Transverse colon (tissue), 4 donors: ENCODE measurements around the gene ARHGEF4. TPM values are rescaled to one million over a fixed set of nuclear protein-coding genes. Genes with fewer than 3 reads are reported as not detected.

ENCODE experiments used
- DNase-seq: peaks from one replicate; pipeline ENCODE4 v3.0.0-alpha.2; 2019
- H3K27ac ChIP-seq, 4 donors: fragments of 200-600 bp; sonication (generic); 2 replicates each; pipeline ENCODE4 v1.5.1; 2016 to 2018; ENCODE audit warnings: inconsistent platforms in 4 of 4
- H3K27me3 ChIP-seq: fragments of 200-600 bp; sonication (generic); 2 replicates; pipeline ENCODE4 v1.5.1; 2017; ENCODE audit warnings: inconsistent platforms
- H3K36me3 ChIP-seq, 4 donors: fragments of 200-600 bp; sonication (generic); 2 replicates each; pipeline ENCODE4 v1.5.1; 2017 to 2019; ENCODE audit warnings: inconsistent platforms in 4 of 4
- H3K4me1 ChIP-seq, 4 donors: fragments of 200-600 bp; sonication (generic); 2 replicates each; pipeline ENCODE4 v1.5.1; 2017 to 2020; ENCODE audit warnings: inconsistent platforms in 4 of 4
- H3K4me3 ChIP-seq, 4 donors: fragments of 200-600 bp; sonication (generic); 1 replicate in 1 of 4; 2 replicates in 3 of 4; pipeline versions ENCODE4 v1.5.1 to v1.6.1; 2017 to 2019; ENCODE audit warnings: inconsistent platforms in 4 of 4
- H3K9me3 ChIP-seq, 2 donors: fragments of 200-600 bp; sonication (generic); 2 replicates each; pipeline ENCODE4 v1.5.1; 2017 to 2019; ENCODE audit warnings: inconsistent platforms in 2 of 2
- EP300 ChIP-seq: sonication (generic); formaldehyde crosslinking; IDR thresholded peaks from one replicate; pipeline ENCODE4 v1.6.1; 2017; ENCODE audit warnings: antibody characterized with exemption, low read depth
- POLR2A ChIP-seq: fragments of 450-650 bp; IDR thresholded peaks from one replicate; pipeline ENCODE4 v1.6.1; 2016; ENCODE audit warnings: antibody characterized with exemption, mild to moderate bottlenecking, moderate library complexity
- POLR2AphosphoS5 ChIP-seq, 3 donors: sonication (generic); formaldehyde crosslinking; IDR thresholded peaks; one replicate each; pipeline ENCODE4 v1.6.1; 2016; ENCODE audit warnings: antibody characterized with exemption in 3 of 3
- WGBS, 2 donors: methylation state at CpG; one replicate each; pipeline ENCODE4 v1.1.5; 2018; ENCODE audit warnings: low coverage in 1 of 2; 5-methylcytosine and 5-hydroxymethylcytosine counted together
- in situ Hi-C, 4 donors: fragments of 200-750 bp; cut with MboI; loops; one replicate each; pipeline versions ENCODE4 v1.15.0 to v1.15.1; 2017; ENCODE audit warnings: low sequenced_read_pairs in 3 of 4, low pct_ligation_motif_present in 1 of 4, low pct_unique_long_range_greater_than_20kb in 1 of 4
- intact Hi-C: fragments of 100-400 bp; cut with DNase I; formaldehyde crosslinking; loops from one replicate; pipeline ENCODE4 v1.15.1; 2023; ENCODE audit warnings: low total_unique reads
- total RNA-seq, 4 donors: library from RNA; depleted of rRNA; stranded (reverse); fragments of >200 nt; gene quantifications; one replicate each; pipeline ENCODE4 v1.1.0, GENCODE V29; 2016
- TF ChIP-seq, protein P1 (sequence below), 5 experiments: fragments of 200-600 bp in 3 of 5; fragments of 450-650 bp in 2 of 5; sonication (generic) in 3 of 5; IDR thresholded peaks; 1 replicate in 2 of 5; 2 replicates in 3 of 5; pipeline ENCODE4 v1.5.1; 2016 to 2017; ENCODE audit warnings: antibody characterized with exemption in 5 of 5, inconsistent platforms in 3 of 5, mild to moderate bottlenecking in 2 of 5, moderate library complexity in 1 of 5

ARHGEF4 gene
- total RNA-seq, 4 donors from 2014 or later: 1.2 to 16.8 (median 1.7) TPM

DNA sequence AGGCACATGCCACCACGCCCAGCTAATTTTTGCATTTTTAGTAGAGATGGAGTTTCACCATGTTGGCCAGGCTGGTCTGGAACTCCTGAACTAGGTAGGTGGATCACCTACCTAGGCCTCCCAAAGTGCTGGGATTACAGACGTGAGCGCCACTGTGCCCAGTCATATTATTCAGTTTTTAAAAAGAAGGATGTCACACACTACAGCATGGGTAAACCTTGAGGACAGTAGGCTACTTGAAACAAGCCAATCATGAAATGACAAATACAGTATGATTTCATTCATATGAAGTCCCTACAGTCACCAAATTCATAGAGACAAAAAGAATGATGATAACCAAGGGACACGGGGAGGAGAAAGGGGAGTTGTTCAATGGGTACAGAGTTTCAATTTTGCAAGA is 31.1 kb upstream of the ARHGEF4 start:
- TF ChIP-seq, protein P1, sequence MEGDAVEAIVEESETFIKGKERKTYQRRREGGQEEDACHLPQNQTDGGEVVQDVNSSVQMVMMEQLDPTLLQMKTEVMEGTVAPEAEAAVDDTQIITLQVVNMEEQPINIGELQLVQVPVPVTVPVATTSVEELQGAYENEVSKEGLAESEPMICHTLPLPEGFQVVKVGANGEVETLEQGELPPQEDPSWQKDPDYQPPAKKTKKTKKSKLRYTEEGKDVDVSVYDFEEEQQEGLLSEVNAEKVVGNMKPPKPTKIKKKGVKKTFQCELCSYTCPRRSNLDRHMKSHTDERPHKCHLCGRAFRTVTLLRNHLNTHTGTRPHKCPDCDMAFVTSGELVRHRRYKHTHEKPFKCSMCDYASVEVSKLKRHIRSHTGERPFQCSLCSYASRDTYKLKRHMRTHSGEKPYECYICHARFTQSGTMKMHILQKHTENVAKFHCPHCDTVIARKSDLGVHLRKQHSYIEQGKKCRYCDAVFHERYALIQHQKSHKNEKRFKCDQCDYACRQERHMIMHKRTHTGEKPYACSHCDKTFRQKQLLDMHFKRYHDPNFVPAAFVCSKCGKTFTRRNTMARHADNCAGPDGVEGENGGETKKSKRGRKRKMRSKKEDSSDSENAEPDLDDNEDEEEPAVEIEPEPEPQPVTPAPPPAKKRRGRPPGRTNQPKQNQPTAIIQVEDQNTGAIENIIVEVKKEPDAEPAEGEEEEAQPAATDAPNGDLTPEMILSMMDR (IDR thresholded peaks at IDR 0.05): no peak
- TF ChIP-seq EP300 (no peak), POLR2AphosphoS5 (IDR thresholded peaks at IDR 0.05) (no peak), POLR2A (no peak)
- no peak for DNase-seq
- Histone ChIP-seq H3K36me3 (no peaks in the 10 kb centered on the region), H3K4me3 (no peak overlapping the region), H3K27me3 (no peaks in the 10 kb centered on the region), H3K4me1 (peaks cover 0 to 8% (median 4%) of the 10 kb centered on the region in 4 donors), H3K9me3 (no peaks in the 10 kb centered on the region), H3K27ac (no peak overlapping the region)
- intact Hi-C loops: no loop called here
- WGBS, 2 donors: 0 to 76% methylated on average over 1 to 4 of the region's 4 CpGs
- in situ Hi-C loops: loop anchor here in 3 of 4 donors (10.0 kb wide), 1 partner anchor 69 kb away; no protein-coding TSS in a partner anchor

DNA sequence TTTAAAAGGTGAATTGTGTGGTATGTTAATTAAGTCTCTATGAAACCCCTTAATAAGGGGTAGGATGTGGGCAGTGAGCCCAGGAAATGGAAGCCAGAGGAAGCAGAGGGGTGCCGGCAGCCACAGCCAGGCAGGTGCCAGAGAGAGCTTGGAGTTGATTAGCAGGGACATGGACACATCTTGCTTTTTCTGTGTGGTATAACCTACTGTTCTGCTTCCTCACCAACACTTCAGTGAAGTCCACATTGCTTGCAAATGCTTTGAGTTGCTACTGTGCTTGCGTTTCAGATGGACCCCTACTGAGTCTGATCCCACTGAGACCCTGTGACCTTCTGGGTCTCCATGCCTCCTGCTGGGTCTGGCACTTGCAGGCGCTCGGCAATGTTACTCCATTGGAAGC is 30.3 kb upstream of the ARHGEF4 start:
- DNase-seq: no peak
- no peak overlapping the region for H3K27ac ChIP-seq
- H3K4me1 ChIP-seq: peaks cover 0 to 8% (median 4%) of the 10 kb centered on the region in 4 donors
- 79 to 84% methylated on average over 3 to 4 of the region's 4 CpGs for WGBS, 2 donors
- TF ChIP-seq POLR2A: no peak
- TF ChIP-seq, protein P1 (IDR thresholded peaks at IDR 0.05): no peak
- TF ChIP-seq EP300: no peak
- no peak for TF ChIP-seq POLR2AphosphoS5 (IDR thresholded peaks at IDR 0.05)
- in situ Hi-C loops (loop anchor here in 3 of 4 donors (10.0 kb wide), 1 partner anchor 68 kb away; no protein-coding TSS in a partner anchor), intact Hi-C loops (no loop called here)
- H3K4me3 ChIP-seq: no peak overlapping the region
- H3K36me3 ChIP-seq: no peaks in the 10 kb centered on the region
- H3K9me3 ChIP-seq: no peaks in the 10 kb centered on the region
- no peaks in the 10 kb centered on the region for H3K27me3 ChIP-seq

DNA sequence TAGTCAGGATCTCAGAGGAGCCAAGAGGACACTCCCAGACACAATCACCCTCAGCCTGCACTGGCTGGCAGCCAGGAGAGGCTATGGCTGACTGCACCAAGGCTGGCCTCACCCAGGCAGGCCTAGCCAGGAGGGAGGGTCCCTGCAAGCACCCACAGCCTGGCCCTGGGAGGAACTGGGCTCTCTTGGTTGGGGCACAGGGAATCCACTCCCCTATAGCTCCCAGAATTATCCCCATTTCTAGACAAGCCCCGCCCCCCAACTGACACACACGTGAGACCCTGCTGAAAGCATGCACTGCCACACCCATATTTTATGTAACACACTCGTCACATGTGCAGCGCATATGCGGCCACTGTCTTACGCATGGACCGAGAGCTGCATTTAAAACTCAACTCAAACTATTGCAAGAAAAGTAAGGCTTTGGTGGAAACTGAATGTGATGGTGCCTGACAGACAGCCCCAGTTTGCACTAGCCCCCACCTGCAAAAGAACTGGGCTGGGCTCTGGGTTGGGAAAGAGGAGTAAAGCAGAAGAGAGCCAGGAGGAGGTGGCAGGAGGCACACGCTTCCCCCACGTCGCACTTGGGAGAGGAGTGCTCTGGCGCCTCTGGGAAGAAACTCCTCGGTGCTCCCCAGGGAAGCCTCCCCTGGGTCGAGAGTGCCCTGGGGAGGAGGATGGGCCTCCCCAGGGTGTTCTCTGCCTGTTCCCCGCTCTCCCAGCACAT is 28.9 kb upstream of the ARHGEF4 start:
- TF ChIP-seq, protein P1 (IDR thresholded peaks at IDR 0.05): no peak
- TF ChIP-seq POLR2AphosphoS5 (IDR thresholded peaks at IDR 0.05): peak in 1 of 3 donors; percentile 6
- H3K36me3 ChIP-seq: no peaks in the 10 kb centered on the region
- intact Hi-C loops (no loop called here), in situ Hi-C loops (loop anchor here in 3 of 4 donors (10.0 kb wide), 1 partner anchor 67 kb away; no protein-coding TSS in a partner anchor)
- H3K4me1 ChIP-seq: peaks cover 0 to 8% (median 4%) of the 10 kb centered on the region in 4 donors
- H3K27ac ChIP-seq: no peak overlapping the region
- H3K27me3 ChIP-seq: no peaks in the 10 kb centered on the region
- 51% methylated on average over 14 of the region's 14 CpGs; no CpG with 5 or more reads in 1 of the 2 donors for WGBS, 2 donors
- peak; percentile 83 for DNase-seq
- H3K4me3 ChIP-seq: no peak overlapping the region
- no peaks in the 10 kb centered on the region for H3K9me3 ChIP-seq

DNA sequence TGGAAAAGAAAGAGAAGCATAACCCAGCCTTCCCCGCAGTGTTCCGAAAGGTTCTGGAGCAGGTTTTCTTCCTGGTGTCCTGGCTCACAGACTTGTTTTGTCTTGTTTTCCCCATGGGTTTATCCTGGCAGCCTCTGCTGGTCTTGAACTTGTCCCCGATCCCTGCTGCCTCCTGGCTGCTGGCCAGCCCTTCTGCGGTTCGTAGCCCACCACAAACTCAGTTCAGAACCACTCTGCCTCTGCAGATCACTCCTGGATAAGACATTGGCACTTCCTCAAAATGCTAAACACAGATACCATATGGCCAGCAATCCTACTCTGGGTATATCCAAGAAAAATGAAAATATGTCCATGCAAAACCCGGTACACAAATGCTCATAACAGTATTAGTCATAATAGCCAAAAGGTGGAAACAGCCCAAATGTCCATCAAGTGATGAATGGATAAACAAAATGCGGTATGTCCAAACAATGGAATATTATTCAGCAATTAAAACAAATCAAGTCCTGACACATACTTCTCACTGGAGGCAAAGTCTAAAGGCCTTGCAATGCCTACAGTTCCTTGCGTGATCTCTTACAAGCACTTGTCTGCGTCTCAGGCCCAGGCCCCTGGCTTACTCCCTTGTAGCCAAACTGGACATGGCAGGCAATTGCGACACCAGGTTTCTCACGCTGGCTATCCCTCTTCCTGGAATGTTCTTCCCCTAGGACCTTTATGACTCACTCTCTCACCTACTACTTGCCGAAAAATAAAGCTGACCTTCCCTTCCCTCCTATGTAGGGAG is 28.0 kb upstream of the ARHGEF4 start:
- Histone ChIP-seq H3K4me3 (no peak overlapping the region), H3K36me3 (no peaks in the 10 kb centered on the region), H3K4me1 (peaks cover 0 to 8% (median 4%) of the 10 kb centered on the region in 4 donors), H3K27ac (no peak overlapping the region), H3K9me3 (no peaks in the 10 kb centered on the region), H3K27me3 (no peaks in the 10 kb centered on the region)
- in situ Hi-C loops: loop anchor here in 3 of 4 donors (10.0 kb wide), 1 partner anchor 66 kb away; no protein-coding TSS in a partner anchor
- no peak for TF ChIP-seq POLR2AphosphoS5 (IDR thresholded peaks at IDR 0.05)
- intact Hi-C loops: no loop called here
- WGBS, 2 donors: 82 to 88% methylated on average over 5 to 12 of the region's 12 CpGs
- no peak for DNase-seq
